ENCODE measurements around the gene BRIP1. TPM values are rescaled to one million over a fixed set of nuclear protein-coding genes. Genes with fewer than 3 reads are reported as not detected.

Gene BRIP1
- total and polyA plus RNA-seq, 2 experiments from 2014 or later = 8.0 to 23.1 TPM

DNA sequence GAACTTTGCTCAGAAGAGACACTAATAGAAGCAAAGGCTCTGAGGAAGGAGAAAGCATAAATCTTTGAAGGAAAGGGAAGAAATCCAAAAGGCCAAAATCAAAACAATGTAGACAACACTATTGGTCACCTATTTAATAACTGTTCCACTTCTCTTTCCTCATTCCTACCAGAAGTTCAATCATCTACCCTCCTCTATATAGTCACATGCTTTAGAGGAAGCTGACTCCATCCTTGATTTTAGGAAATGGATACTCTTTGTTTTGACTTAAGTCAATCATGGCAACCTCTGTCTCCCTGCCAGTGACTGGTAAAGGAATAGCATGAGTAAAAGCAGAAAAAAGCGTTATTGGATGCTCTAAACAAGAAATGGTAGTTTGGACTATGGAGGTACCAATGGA is 7.3 kb downstream of the BRIP1 start:
- peaks cover 6% of the 10 kb centered on the region; the same call in 1 of the 2 replicates for H3K36me3 ChIP-seq (ENCODE audit: insufficient read depth)
- H3K4me2 ChIP-seq = no peak overlapping the region
- Mint-ChIP-seq H3K4me1 (no peaks in the 10 kb centered on the region), H3K4me3 (no peak overlapping the region), H3K9me3 (no peaks in the 10 kb centered on the region), H3K36me3 (ENCODE audit: low read depth) (peaks cover 37% of the 10 kb centered on the region; the same call in 2 of the 3 replicates), H3K27me3 (ENCODE audit: insufficient read depth, low read depth, poor library complexity) (no peaks in the 10 kb centered on the region), H3K27ac (no peak overlapping the region)
- no peaks in the 10 kb centered on the region for H3K27me3 ChIP-seq (ENCODE audit: insufficient read depth)
- no peak overlapping the region for H3K4me3 ChIP-seq
- H3K9me2 ChIP-seq (ENCODE audit: insufficient read depth) = no peaks in the 10 kb centered on the region
- ATAC-seq (no peak), DNase-seq (ENCODE audit: low spot score) (no peak)
- no peak for TF ChIP-seq CTCF (conservative IDR thresholded peaks at IDR 0.05; ENCODE audit: low read depth in 2 of 2)
- no peak for TF ChIP-seq ZNF114 (CRISPR knock-in tag; IDR thresholded peaks at IDR 0.05)
- TF ChIP-seq REST (IDR thresholded peaks at IDR 0.05; ENCODE audit: unreplicated experiment) = no peak
- 0 out of 2 replicates have a peak, but pooled peaks cover 4% of the 10 kb centered on the region for H4K20me1 ChIP-seq (replicated peaks; ENCODE audit: insufficient read depth)
- no peak overlapping the region for H3K27ac ChIP-seq (ENCODE audit: low read depth)
- peaks cover 2% of the 10 kb centered on the region; the same call in 1 of the 2 replicates for H3K79me2 ChIP-seq (replicated peaks; ENCODE audit: insufficient read depth)
- no peaks in the 10 kb centered on the region for H3F3A ChIP-seq (replicated peaks; ENCODE audit: low read depth)
- no peaks in the 10 kb centered on the region for H3K4me1 ChIP-seq (ENCODE audit: insufficient read depth)
- H2AFZ ChIP-seq = no peak overlapping the region

- Histone ChIP-seq H3K36me3 (ENCODE audit: insufficient read depth) (peaks cover 15% of the 10 kb centered on the region; the same call in 1 of the 2 replicates), H4K20me1 (replicated peaks; ENCODE audit: insufficient read depth) (0 out of 2 replicates have a peak, but pooled peaks cover 4% of the 10 kb centered on the region), H3K27me3 (ENCODE audit: insufficient read depth) (no peaks in the 10 kb centered on the region), H3K4me1 (ENCODE audit: insufficient read depth) (no peaks in the 10 kb centered on the region), H3K9me2 (ENCODE audit: insufficient read depth) (no peaks in the 10 kb centered on the region), H2AFZ (no peak overlapping the region), H3K79me2 (replicated peaks; ENCODE audit: insufficient read depth) (no peaks in the 10 kb centered on the region), H3K4me2 (no peak overlapping the region), H3K4me3 (no peak overlapping the region), H3K27ac (ENCODE audit: low read depth) (no peak overlapping the region), H3F3A (replicated peaks; ENCODE audit: low read depth) (no peaks in the 10 kb centered on the region)
- no peak overlapping the region for H3K27ac Mint-ChIP-seq
- DNase-seq (ENCODE audit: low spot score) (no peak), ATAC-seq (no peak)
- H3K9me3 Mint-ChIP-seq = no peaks in the 10 kb centered on the region
- TF ChIP-seq POLR2AphosphoS5 (IDR thresholded peaks at IDR 0.05; ENCODE audit: low read depth) (no peak), NANOG (IDR thresholded peaks at IDR 0.05; ENCODE audit: borderline replicate concordance) (no peak), ZNF114 (CRISPR knock-in tag; IDR thresholded peaks at IDR 0.05) (no peak), CTCF (conservative IDR thresholded peaks at IDR 0.05; ENCODE audit: low read depth in 2 of 2) (no peak), EZH2 (IDR thresholded peaks at IDR 0.05; ENCODE audit: low read depth, unreplicated experiment) (no peak), STAT1 (IDR thresholded peaks at IDR 0.05; ENCODE audit: unreplicated experiment) (no peak)
- no peak overlapping the region for H3K4me3 Mint-ChIP-seq
- H3K4me1 Mint-ChIP-seq = no peaks in the 10 kb centered on the region
- H3K36me3 Mint-ChIP-seq (ENCODE audit: low read depth) = peaks cover 33% of the 10 kb centered on the region; the same call in 2 of the 3 replicates
- H3K27me3 Mint-ChIP-seq (ENCODE audit: insufficient read depth, low read depth, poor library complexity) = no peaks in the 10 kb centered on the region
Measured at GRCh38 chr17:61852857-61853256, 10.5 kb downstream of the BRIP1 start.

All from GM23338 (cell line).